K562 (cell line): Measurements from ENCODE around the gene ZCCHC8. TPM values are rescaled to one million over a fixed set of nuclear protein-coding genes. Genes with fewer than 3 reads are reported as not detected.

Experiments used
- CHCHD3 ChIP-seq: fragments of 250-450 bp; sonication (Bioruptor Pico); IDR thresholded peaks from 2 replicates; pipeline ENCODE4 v2.1.2; 2022; ENCODE audit warnings: mild to moderate bottlenecking
- CREB5 ChIP-seq: fragments of 250-450 bp; sonication (Bioruptor Pico); IDR thresholded peaks from 2 replicates; pipeline ENCODE4 v1.5.0; 2020; ENCODE audit warnings: mild to moderate bottlenecking
- CSDE1 ChIP-seq, 2 experiments: fragments of 450-650 bp; IDR thresholded peaks; 2 replicates each; pipeline ENCODE4 v1.6.1; 2016; ENCODE audit warnings: mild to moderate bottlenecking in 1 of 2
- DIDO1 ChIP-seq: fragments of 450-650 bp; IDR thresholded peaks from 2 replicates; pipeline ENCODE4 v1.6.1; 2016; ENCODE audit warnings: low read depth, missing biosample characterization, missing genetic modification characterization
- E2F5 ChIP-seq: sonication (generic); formaldehyde crosslinking; IDR thresholded peaks from 2 replicates; pipeline ENCODE4 v1.8.0; 2022; ENCODE audit warnings: mild to moderate bottlenecking, missing genetic modification reagents
- EGR1 ChIP-seq: fragments of 450-650 bp; conservative IDR thresholded peaks from 2 replicates; pipeline ENCODE4 v1.6.1; 2017; ENCODE audit warnings: mild to moderate bottlenecking
- EP300 ChIP-seq: IDR thresholded peaks from 2 replicates; pipeline ENCODE4 v1.6.1; 2012; ENCODE audit warnings: low read length, improper control_type of control experiment
- ESRRA ChIP-seq: fragments of 450-650 bp; IDR thresholded peaks from 2 replicates; pipeline ENCODE4 v1.6.1; 2014; ENCODE audit warnings: low read depth, mild to moderate bottlenecking, moderate library complexity, borderline replicate concordance
- FOXP1 ChIP-seq: sonication (generic); formaldehyde crosslinking; IDR thresholded peaks from 2 replicates; pipeline ENCODE4 v1.8.0; 2022; ENCODE audit warnings: mild to moderate bottlenecking, missing genetic modification reagents
- GATAD2B ChIP-seq: fragments of 450-650 bp; IDR thresholded peaks from 2 replicates; pipeline ENCODE4 v1.6.1; 2017; ENCODE audit warnings: mild to moderate bottlenecking, borderline replicate concordance
- HNRNPH1 ChIP-seq: fragments of 200-400 bp; formaldehyde crosslinking; optimal IDR thresholded peaks from 2 replicates; pipeline ENCODE3; 2017; ENCODE audit warnings: low read depth, mild to moderate bottlenecking, low read length, moderate library complexity
- IRF2 ChIP-seq: sonication (generic); formaldehyde crosslinking; IDR thresholded peaks from 2 replicates; pipeline ENCODE4 v1.8.1; 2022; ENCODE audit warnings: mild to moderate bottlenecking, missing genetic modification reagents
- MAZ ChIP-seq, 2 experiments: fragments of 450-650 bp in 1 of 2; sonication (generic) in 1 of 2; formaldehyde crosslinking; IDR thresholded peaks in 1 of 2; conservative IDR thresholded peaks in 1 of 2; 2 replicates each; pipeline versions ENCODE4 v1.4.0 to v1.5.0; 2020; ENCODE audit warnings: mild to moderate bottlenecking in 1 of 2, missing genetic modification reagents in 1 of 2
- NCOA6 ChIP-seq: fragments of 450-650 bp; IDR thresholded peaks from 2 replicates; pipeline ENCODE4 v1.6.1; 2017; ENCODE audit warnings: mild to moderate bottlenecking
- RCOR1 ChIP-seq, 2 experiments: IDR thresholded peaks; 2 replicates each; pipeline ENCODE4 v1.6.1; 2012; ENCODE audit warnings: low read depth in 2 of 2, low read length in 2 of 2, borderline replicate concordance in 1 of 2, improper control_type of control experiment in 1 of 2
- TBL1XR1 ChIP-seq, 2 experiments: IDR thresholded peaks; 2 replicates each; pipeline ENCODE4 v1.6.1; 2012; ENCODE audit warnings: improper control_type of control experiment in 2 of 2, low read length in 2 of 2, mild to moderate bottlenecking in 1 of 2
- YY1 ChIP-seq, 3 experiments: IDR thresholded peaks; 2 replicates each; pipeline ENCODE4 v1.6.1; 2011; ENCODE audit warnings: low read length in 2 of 3, mild to moderate bottlenecking in 2 of 3, moderate library complexity in 2 of 3, borderline replicate concordance in 1 of 3, control low read depth in 1 of 3, low read depth in 1 of 3; ENCODE audit not compliant: insufficient read depth in 3 of 3, insufficient replicate concordance in 2 of 3, control insufficient read depth in 1 of 3, insufficient read length in 1 of 3; ENCODE audit errors: extremely low read depth in 1 of 3
- ZKSCAN3 ChIP-seq: fragments of 250-450 bp; sonication (Bioruptor Pico); IDR thresholded peaks from 2 replicates; pipeline ENCODE4 v1.4.0; 2020
- ZNF197 ChIP-seq: fragments of 200-800 bp; sonication (Bioruptor generic); IDR thresholded peaks from 2 replicates; pipeline ENCODE4 v1.6.1; 2016; ENCODE audit warnings: low read depth, missing genetic modification characterization, missing compliant biosample characterization
- ZNF274 ChIP-seq: IDR thresholded peaks from 2 replicates; pipeline ENCODE4 v1.6.1; 2011; ENCODE audit warnings: low read depth, mild to moderate bottlenecking, low read length, moderate library complexity, borderline replicate concordance
- ZNF57 ChIP-seq: fragments of 450-650 bp; formaldehyde crosslinking; IDR thresholded peaks from 2 replicates; pipeline ENCODE4 v1.4.0; 2020; ENCODE audit warnings: mild to moderate bottlenecking, moderate library complexity
- polyA plus RNA-seq, 8 experiments: library from polyadenylated mRNA; depleted of rRNA in 4 of 8; stranded (reverse) in 5 of 8; unstranded in 3 of 8; fragments of >200 nt; fragmentation: Nextera tagmentation in 2 of 8; fragmentation: Illumina TruSeq in 1 of 8; extraction: Ambion mirVana in 2 of 8; extraction: Trizol in 1 of 8; gene quantifications; 2 replicates each; pipeline versions ENCODE4 v1.2.1 to v1.2.3, GENCODE V29; 2011 to 2014; ENCODE audit warnings: inconsistent platforms in 1 of 8, missing spikeins in 1 of 8
- total RNA-seq, 7 experiments: library from RNA; depleted of rRNA in 6 of 7; stranded (reverse); fragments of >200 nt in 6 of 7; fragmentation: Illumina TruSeq in 2 of 7; extraction: Trizol in 2 of 7; gene quantifications; 2 replicates each; pipeline versions ENCODE4 v1.2.1 to v1.2.3, GENCODE V29; 2011 to 2021; ENCODE audit warnings: low replicate concordance in 1 of 7
- TF ChIP-seq, protein P1 (sequence below): fragments of 450-650 bp; IDR thresholded peaks from 2 replicates; pipeline ENCODE4 v1.6.1; 2018; ENCODE audit not compliant: partially characterized antibody

Gene ZCCHC8
- total and polyA plus RNA-seq, 9 of the 15 experiments (the other 6 are each of a cell fraction or from before 2014, with no cell fraction given) = 14.8 to 50.9 (median 34.1) TPM

- TF ChIP-seq CREB5 (no peak), DIDO1 (no peak), ZNF57 (CRISPR knock-in tag) (no peak), YY1 (IDR thresholded peaks at IDR 0.05; ENCODE audit: borderline replicate concordance in 1 of 3, control insufficient read depth in 1 of 3, extremely low read depth in 1 of 3, insufficient read depth in 3 of 3, insufficient read length in 1 of 3, insufficient replicate concordance in 2 of 3, low read depth in 1 of 3, low read length in 2 of 3) (peak; percentile 79 to 95 (median 89)), CHCHD3 (CRISPR knock-in tag) (no peak), E2F5 (CRISPR knock-in tag) (no peak), IRF2 (CRISPR knock-in tag) (no peak), ZNF197 (CRISPR knock-in tag) (peak; percentile 88), EGR1 (no peak; the same call in 1 of the 2 replicates), ZKSCAN3 (CRISPR knock-in tag) (no peak), MAZ (CRISPR knock-in tag; conservative IDR thresholded peaks at IDR 0.05 in 1 of 2, IDR thresholded peaks at IDR 0.05 in 1 of 2) (peak; percentile 60 to 74), ESRRA (peak; percentile 38; the same call in 1 of the 2 replicates), HNRNPH1 (no peak), EP300 (peak; percentile 23; the same call in 1 of the 2 replicates), TBL1XR1 (IDR thresholded peaks at IDR 0.05; ENCODE audit: low read length in 2 of 2) (peak; percentile 25 to 51; a peak in 1 of 4 replicates), FOXP1 (CRISPR knock-in tag) (0 out of 2 replicates have a peak, but pooled peaks have one; percentile 4), CSDE1 (IDR thresholded peaks at IDR 0.05) (no peak), ZNF274 (no peak), GATAD2B (no peak), NCOA6 (no peak), RCOR1 (IDR thresholded peaks at IDR 0.05; ENCODE audit: borderline replicate concordance in 1 of 2, low read depth in 2 of 2, low read length in 2 of 2) (peak in 1 of 2 experiments; percentile 72; a peak in 2 of 4 replicates)
- TF ChIP-seq, protein P1, sequence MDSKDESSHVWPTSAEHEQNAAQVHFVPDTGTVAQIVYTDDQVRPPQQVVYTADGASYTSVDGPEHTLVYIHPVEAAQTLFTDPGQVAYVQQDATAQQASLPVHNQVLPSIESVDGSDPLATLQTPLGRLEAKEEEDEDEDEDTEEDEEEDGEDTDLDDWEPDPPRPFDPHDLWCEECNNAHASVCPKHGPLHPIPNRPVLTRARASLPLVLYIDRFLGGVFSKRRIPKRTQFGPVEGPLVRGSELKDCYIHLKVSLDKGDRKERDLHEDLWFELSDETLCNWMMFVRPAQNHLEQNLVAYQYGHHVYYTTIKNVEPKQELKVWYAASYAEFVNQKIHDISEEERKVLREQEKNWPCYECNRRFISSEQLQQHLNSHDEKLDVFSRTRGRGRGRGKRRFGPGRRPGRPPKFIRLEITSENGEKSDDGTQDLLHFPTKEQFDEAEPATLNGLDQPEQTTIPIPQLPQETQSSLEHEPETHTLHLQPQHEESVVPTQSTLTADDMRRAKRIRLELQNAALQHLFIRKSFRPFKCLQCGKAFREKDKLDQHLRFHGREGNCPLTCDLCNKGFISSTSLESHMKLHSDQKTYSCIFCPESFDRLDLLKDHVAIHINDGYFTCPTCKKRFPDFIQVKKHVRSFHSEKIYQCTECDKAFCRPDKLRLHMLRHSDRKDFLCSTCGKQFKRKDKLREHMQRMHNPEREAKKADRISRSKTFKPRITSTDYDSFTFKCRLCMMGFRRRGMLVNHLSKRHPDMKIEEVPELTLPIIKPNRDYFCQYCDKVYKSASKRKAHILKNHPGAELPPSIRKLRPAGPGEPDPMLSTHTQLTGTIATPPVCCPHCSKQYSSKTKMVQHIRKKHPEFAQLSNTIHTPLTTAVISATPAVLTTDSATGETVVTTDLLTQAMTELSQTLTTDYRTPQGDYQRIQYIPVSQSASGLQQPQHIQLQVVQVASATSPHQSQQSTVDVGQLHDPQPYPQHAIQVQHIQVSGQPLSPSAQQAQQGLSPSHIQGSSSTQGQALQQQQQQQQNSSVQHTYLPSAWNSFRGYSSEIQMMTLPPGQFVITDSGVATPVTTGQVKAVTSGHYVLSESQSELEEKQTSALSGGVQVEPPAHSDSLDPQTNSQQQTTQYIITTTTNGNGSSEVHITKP = peak; percentile 71
Measured at GRCh38 chr12:122500685-122501488, at the start of gene ZCCHC8 (continued).
